ENCODE results near the gene ENPP7.

The ENPP7 gene

GRCh38 chr17:79774561-79774975 lies 43.8 kb downstream of the ENPP7 start:
- no peak for DNase-seq (ENCODE audit: insufficient read length, low spot score)
- FAIRE-seq = no peak
- TF ChIP-seq POLR2AphosphoS5 (IDR thresholded peaks at IDR 0.05; ENCODE audit: low read depth, low read length) (no peak), POLR2A (IDR thresholded peaks at IDR 0.05; ENCODE audit: low read depth, low read length) (no peak), SPI1 (IDR thresholded peaks at IDR 0.05; ENCODE audit: low read depth, low read length) (no peak), TAF1 (IDR thresholded peaks at IDR 0.05; ENCODE audit: low read depth, low read length) (no peak), PAX5 (IDR thresholded peaks at IDR 0.05; ENCODE audit: insufficient read depth, low read length, severe bottlenecking) (no peak), POU2F2 (IDR thresholded peaks at IDR 0.05; ENCODE audit: low read depth, low read length) (no peak)

GRCh38 chr17:79775632-79776031 lies 44.9 kb downstream of the ENPP7 start:
- TF ChIP-seq POLR2AphosphoS5 (IDR thresholded peaks at IDR 0.05; ENCODE audit: low read depth, low read length) (no peak), POU2F2 (IDR thresholded peaks at IDR 0.05; ENCODE audit: low read depth, low read length) (no peak), TAF1 (IDR thresholded peaks at IDR 0.05; ENCODE audit: low read depth, low read length) (no peak), SPI1 (IDR thresholded peaks at IDR 0.05; ENCODE audit: low read depth, low read length) (no peak), POLR2A (IDR thresholded peaks at IDR 0.05; ENCODE audit: low read depth, low read length) (no peak), PAX5 (IDR thresholded peaks at IDR 0.05; ENCODE audit: insufficient read depth, low read length, severe bottlenecking) (no peak)
- FAIRE-seq (no peak), DNase-seq (ENCODE audit: insufficient read length, low spot score) (no peak)

- FAIRE-seq (no peak), DNase-seq (ENCODE audit: insufficient read length, low spot score) (no peak)
Measured at GRCh38 chr17:79776376-79777119, 45.8 kb downstream of the ENPP7 start.

GRCh38 chr17:79777120-79777893 lies 46.6 kb downstream of the ENPP7 start:
- FAIRE-seq (no peak), DNase-seq (ENCODE audit: insufficient read length, low spot score) (peak; percentile 48)
- TF ChIP-seq POLR2A (IDR thresholded peaks at IDR 0.05; ENCODE audit: low read depth, low read length) = no peak
- no peak for TF ChIP-seq POU2F2 (IDR thresholded peaks at IDR 0.05; ENCODE audit: low read depth, low read length)
- no peak for TF ChIP-seq SPI1 (IDR thresholded peaks at IDR 0.05; ENCODE audit: low read depth, low read length)
- TF ChIP-seq PAX5 (IDR thresholded peaks at IDR 0.05; ENCODE audit: insufficient read depth, low read length, severe bottlenecking) = no peak
- no peak for TF ChIP-seq POLR2AphosphoS5 (IDR thresholded peaks at IDR 0.05; ENCODE audit: low read depth, low read length)
- TF ChIP-seq TAF1 (IDR thresholded peaks at IDR 0.05; ENCODE audit: low read depth, low read length) = no peak

More at GRCh38 chr17:79776376-79777119, 45.8 kb downstream of the ENPP7 start:
- TF ChIP-seq POLR2A (IDR thresholded peaks at IDR 0.05; ENCODE audit: low read depth, low read length) (no peak), PAX5 (IDR thresholded peaks at IDR 0.05; ENCODE audit: insufficient read depth, low read length, severe bottlenecking) (no peak), SPI1 (IDR thresholded peaks at IDR 0.05; ENCODE audit: low read depth, low read length) (no peak), TAF1 (IDR thresholded peaks at IDR 0.05; ENCODE audit: low read depth, low read length) (no peak), POU2F2 (IDR thresholded peaks at IDR 0.05; ENCODE audit: low read depth, low read length) (no peak), POLR2AphosphoS5 (IDR thresholded peaks at IDR 0.05; ENCODE audit: low read depth, low read length) (no peak)

- FAIRE-seq (peak; percentile 80), DNase-seq (ENCODE audit: insufficient read length, low spot score) (peak; percentile 94)
- no peak for TF ChIP-seq POLR2AphosphoS5 (IDR thresholded peaks at IDR 0.05; ENCODE audit: low read depth, low read length)
- TF ChIP-seq POLR2A (IDR thresholded peaks at IDR 0.05; ENCODE audit: low read depth, low read length) = no peak
- TF ChIP-seq SPI1 (IDR thresholded peaks at IDR 0.05; ENCODE audit: low read depth, low read length) = no peak
- TF ChIP-seq PAX5 (IDR thresholded peaks at IDR 0.05; ENCODE audit: insufficient read depth, low read length, severe bottlenecking) = no peak
- no peak for TF ChIP-seq POU2F2 (IDR thresholded peaks at IDR 0.05; ENCODE audit: low read depth, low read length)
- no peak for TF ChIP-seq TAF1 (IDR thresholded peaks at IDR 0.05; ENCODE audit: low read depth, low read length)
Measured at GRCh38 chr17:79777894-79778503, 47.3 kb downstream of the ENPP7 start, which contains the start of gene CBX2. Gene CBX2 (plus strand): TSS chr17:79778148. CDS start chr17:79778236, 88 bp downstream.

GRCh38 chr17:79778504-79779083 lies 47.9 kb downstream of the ENPP7 start:
- TF ChIP-seq POLR2AphosphoS5 (IDR thresholded peaks at IDR 0.05; ENCODE audit: low read depth, low read length) (no peak), TAF1 (IDR thresholded peaks at IDR 0.05; ENCODE audit: low read depth, low read length) (no peak), PAX5 (IDR thresholded peaks at IDR 0.05; ENCODE audit: insufficient read depth, low read length, severe bottlenecking) (no peak), POU2F2 (IDR thresholded peaks at IDR 0.05; ENCODE audit: low read depth, low read length) (no peak), SPI1 (IDR thresholded peaks at IDR 0.05; ENCODE audit: low read depth, low read length) (no peak), POLR2A (IDR thresholded peaks at IDR 0.05; ENCODE audit: low read depth, low read length) (no peak)
- FAIRE-seq = no peak
- no peak for DNase-seq (ENCODE audit: insufficient read length, low spot score)

- no peak for DNase-seq (ENCODE audit: insufficient read length, low spot score)
- FAIRE-seq = no peak
- TF ChIP-seq SPI1 (IDR thresholded peaks at IDR 0.05; ENCODE audit: low read depth, low read length) (no peak), PAX5 (IDR thresholded peaks at IDR 0.05; ENCODE audit: insufficient read depth, low read length, severe bottlenecking) (no peak), TAF1 (IDR thresholded peaks at IDR 0.05; ENCODE audit: low read depth, low read length) (no peak), POLR2AphosphoS5 (IDR thresholded peaks at IDR 0.05; ENCODE audit: low read depth, low read length) (no peak)
Measured at GRCh38 chr17:79779084-79779529, 48.4 kb downstream of the ENPP7 start.

- FAIRE-seq (no peak), DNase-seq (ENCODE audit: insufficient read length, low spot score) (no peak)
- no peak for TF ChIP-seq POLR2A (IDR thresholded peaks at IDR 0.05; ENCODE audit: low read depth, low read length)
- no peak for TF ChIP-seq SPI1 (IDR thresholded peaks at IDR 0.05; ENCODE audit: low read depth, low read length)
- TF ChIP-seq POU2F2 (IDR thresholded peaks at IDR 0.05; ENCODE audit: low read depth, low read length) = no peak
- no peak for TF ChIP-seq POLR2AphosphoS5 (IDR thresholded peaks at IDR 0.05; ENCODE audit: low read depth, low read length)
- no peak for TF ChIP-seq TAF1 (IDR thresholded peaks at IDR 0.05; ENCODE audit: low read depth, low read length)
- no peak for TF ChIP-seq PAX5 (IDR thresholded peaks at IDR 0.05; ENCODE audit: insufficient read depth, low read length, severe bottlenecking)
Measured at GRCh38 chr17:79779661-79780365, 49.1 kb downstream of the ENPP7 start.

Data from GM12891 (cell line).